Stimulated activated naive CD8-positive, alpha-beta T cell treated with anti-CD3 and anti-CD28 coated beads, Interleukin-15, amount 100 ng/mL, for 72 hours (primary cell): ENCODE data around the gene GOSR2.
"Not testable (repeated sequence)": the region's sequence is repeated elsewhere in the genome, so short reads cannot be mapped to it uniquely, and the experiment has no call there.

Experiments
- ATAC-seq: fragments of 150-1000 bp; cut with Tn5 transposase; 2 replicates; pipeline ENCODE4 v1.10.0; 2021; ENCODE audit warnings: mild to moderate bottlenecking, moderate library complexity
- DNase-seq, 2 donors: peaks; one replicate each; pipeline ENCODE4 v3.0.0; 2021 to 2022
- H3K27ac Mint-ChIP-seq, 2 donors: one replicate each; pipeline ENCODE4 v1.8.0; 2022; ENCODE audit warnings: mild to moderate bottlenecking in 2 of 2, mixed read lengths in 2 of 2, moderate library complexity in 2 of 2
- H3K27me3 Mint-ChIP-seq: one replicate; pipeline ENCODE4 v1.8.0; 2022; ENCODE audit warnings: mixed read lengths
- H3K4me1 Mint-ChIP-seq: one replicate; pipeline ENCODE4 v1.8.0; 2022; ENCODE audit warnings: mild to moderate bottlenecking, mixed read lengths
- H3K4me3 Mint-ChIP-seq, 2 donors: one replicate each; pipeline ENCODE4 v1.8.0; 2022; ENCODE audit warnings: mild to moderate bottlenecking in 2 of 2, mixed read lengths in 2 of 2, moderate library complexity in 1 of 2
- H3K9me3 Mint-ChIP-seq, 2 donors: one replicate each; pipeline ENCODE4 v1.8.0; 2022; ENCODE audit warnings: mixed read lengths in 2 of 2

Gene GOSR2

DNA sequence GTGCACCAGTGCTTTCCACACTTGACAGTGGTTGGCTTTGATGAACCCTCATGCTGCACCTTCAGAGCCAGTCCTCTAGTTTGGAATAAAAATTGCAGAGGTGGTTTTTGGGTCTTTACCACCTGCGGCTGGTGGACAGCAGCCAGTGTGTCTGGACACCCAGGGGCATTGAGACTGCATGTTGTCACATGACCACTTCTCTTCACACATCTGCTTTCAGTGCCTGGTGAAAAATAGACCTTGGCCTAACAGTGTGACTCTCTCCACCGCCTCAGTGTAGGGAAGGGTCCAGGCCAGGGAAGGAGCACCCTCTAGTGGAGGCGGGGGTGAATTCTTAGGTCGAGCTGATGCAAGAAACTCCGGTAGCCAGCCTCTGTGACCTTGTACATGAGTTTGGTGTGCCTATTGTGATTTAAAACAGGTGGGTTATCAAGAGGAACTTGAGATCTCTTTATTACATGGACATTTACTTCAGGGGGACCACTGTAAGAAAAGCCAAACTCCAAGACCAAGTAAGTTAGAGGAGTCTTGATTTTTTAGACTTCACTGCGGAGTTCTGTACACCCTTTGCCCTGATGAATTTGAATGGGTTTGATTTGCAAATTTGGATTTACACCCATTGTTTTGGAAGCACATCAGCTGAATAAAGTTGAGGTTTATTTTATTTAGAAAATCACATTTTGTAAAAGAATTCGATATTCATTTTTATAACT is 17.9 kb downstream of the GOSR2 start:
- peak; percentile 90 for ATAC-seq
- Mint-ChIP-seq H3K4me3 (no peak overlapping the region), H3K9me3 (no peaks in the 10 kb centered on the region), H3K4me1 (peaks cover 34% of the 10 kb centered on the region), H3K27me3 (no peaks in the 10 kb centered on the region), H3K27ac (peak overlapping the region; percentile 91 to 93)
- DNase-seq: peak; percentile 65 to 75

DNA sequence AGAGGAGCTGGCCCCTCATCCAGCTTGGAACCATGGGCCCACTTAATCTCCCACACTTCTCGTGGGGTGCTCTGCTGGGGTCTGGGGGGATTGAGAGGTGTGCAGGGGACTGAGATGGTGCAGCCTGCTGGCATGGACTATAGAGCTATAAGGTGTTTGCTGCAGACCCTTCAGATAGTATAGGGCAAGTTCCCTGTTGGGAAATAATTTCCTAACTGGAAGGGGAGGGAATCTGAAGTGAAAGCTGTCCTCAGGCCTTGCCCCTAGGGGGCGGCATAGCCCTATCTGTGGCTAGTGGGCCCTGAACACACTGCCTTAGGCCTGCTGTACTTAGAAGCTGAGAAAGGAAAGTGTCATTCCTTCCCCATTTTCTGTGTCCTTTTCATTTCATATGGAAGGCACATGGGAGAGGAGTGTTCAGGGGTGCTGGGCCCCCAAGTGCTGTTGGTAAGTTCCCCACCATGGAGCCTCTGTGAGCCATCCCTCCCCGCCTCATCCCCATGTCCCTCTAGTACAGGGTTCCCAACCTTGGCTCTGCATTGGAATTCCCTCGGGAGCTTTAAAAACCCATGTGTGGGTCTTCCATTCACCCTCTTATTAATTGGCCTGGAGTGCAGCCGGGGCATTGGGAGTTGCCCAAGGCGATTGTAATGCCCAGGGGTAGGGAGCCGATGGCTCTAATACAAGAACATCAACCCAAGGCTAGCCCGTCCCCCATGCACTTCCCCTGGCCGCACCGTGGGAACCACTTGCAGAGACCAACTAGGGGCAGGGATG is 19.7 kb downstream of the GOSR2 start:
- H3K9me3 Mint-ChIP-seq: no peaks in the 10 kb centered on the region
- H3K27me3 Mint-ChIP-seq: no peaks in the 10 kb centered on the region
- no peak overlapping the region for H3K27ac Mint-ChIP-seq
- DNase-seq: peak; percentile 25 to 41
- ATAC-seq: peak; percentile 53
- no peak overlapping the region for H3K4me3 Mint-ChIP-seq
- peaks cover 34% of the 10 kb centered on the region for H3K4me1 Mint-ChIP-seq

DNA sequence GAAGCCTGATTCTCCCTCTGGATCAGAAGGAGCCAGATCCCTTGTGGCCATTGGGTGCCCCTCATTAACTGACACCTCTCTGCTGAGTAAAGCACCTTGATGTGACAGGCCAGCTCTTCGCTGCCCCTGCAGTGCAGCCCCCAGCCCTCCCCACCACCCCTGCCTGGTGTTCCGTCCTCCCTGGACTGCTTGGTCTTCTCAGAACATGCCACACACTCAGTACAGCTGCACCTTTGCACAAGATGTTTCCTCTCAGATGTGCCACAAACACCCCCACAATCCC is 20.2 kb downstream of the GOSR2 start:
- Mint-ChIP-seq H3K4me1 (peaks cover 34% of the 10 kb centered on the region), H3K4me3 (peak overlapping the region in 1 of 2 donors; percentile 46), H3K9me3 (no peaks in the 10 kb centered on the region), H3K27me3 (no peaks in the 10 kb centered on the region), H3K27ac (no peak overlapping the region)
- ATAC-seq: no peak
- DNase-seq: no peak

DNA sequence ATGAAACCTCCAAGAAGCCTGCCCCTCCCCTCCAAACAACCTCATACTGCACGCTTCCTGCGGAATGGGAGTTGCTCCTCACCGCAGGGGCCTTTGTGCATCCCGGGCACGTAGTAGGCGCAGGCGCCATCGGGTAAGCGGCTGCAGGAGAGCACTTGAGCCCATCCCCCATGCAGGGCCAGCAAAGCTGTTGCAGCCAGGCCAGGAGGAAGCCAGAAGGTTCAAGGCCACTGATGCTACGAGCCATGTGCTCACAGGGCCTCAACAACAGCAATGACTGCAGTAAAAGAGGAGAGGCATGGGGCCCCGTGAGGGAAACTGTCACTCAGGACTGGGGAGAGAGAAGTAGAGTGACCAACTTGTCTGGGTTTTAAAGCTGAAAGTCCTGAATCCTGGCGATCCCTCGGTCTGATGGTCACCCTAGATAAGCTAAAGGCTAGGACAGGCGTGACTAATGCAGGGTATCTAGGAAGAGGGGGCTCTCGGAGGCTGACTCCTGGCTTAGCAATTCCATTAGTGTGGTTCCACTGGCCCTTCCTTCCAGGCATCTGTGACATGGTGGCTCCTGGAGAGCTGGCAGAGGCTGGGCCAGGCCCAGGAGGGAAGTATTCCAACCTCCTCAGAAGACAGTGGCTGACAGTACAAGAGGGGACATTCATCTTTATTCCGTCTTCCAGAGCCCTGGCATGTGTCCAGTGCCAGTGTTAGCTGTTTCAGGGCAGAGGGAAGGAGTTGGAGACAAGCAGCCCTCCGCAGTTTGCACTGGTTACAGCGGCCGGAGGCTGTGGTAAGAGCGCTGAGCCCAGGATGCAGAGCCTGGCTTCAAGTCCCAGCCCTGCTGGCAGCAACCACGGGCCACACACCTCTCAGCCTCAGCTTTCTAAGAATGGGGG is 20.8 kb downstream of the GOSR2 start:
- ATAC-seq (peak; percentile 14), DNase-seq (no peak)
- Mint-ChIP-seq H3K27me3 (no peaks in the 10 kb centered on the region), H3K9me3 (no peaks in the 10 kb centered on the region), H3K4me1 (peaks cover 34% of the 10 kb centered on the region), H3K4me3 (peak overlapping the region in 1 of 2 donors; percentile 46), H3K27ac (peak overlapping the region in 1 of 2 donors; percentile 33)

DNA sequence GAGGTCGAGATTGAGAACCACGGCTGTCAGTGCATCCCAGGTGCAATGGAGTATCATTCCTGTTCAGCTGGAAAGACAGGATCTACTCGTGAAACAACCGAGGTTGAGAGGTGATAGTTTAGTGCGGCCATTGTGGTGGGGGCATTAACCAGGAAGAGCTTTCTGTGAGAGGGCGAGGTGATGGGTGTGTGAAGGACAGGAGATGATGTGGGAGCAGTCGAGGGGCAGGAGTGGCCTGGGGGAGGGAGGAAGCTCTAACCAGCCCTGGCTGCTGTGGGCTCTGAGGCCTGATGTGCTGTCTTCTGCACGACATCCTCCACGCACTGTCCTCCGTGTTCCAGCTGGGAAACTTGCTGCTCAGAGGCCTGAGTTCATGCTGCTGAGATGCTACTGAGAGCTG is 22.0 kb downstream of the GOSR2 start:
- Mint-ChIP-seq H3K27me3 (no peaks in the 10 kb centered on the region), H3K4me1 (peaks cover 34% of the 10 kb centered on the region), H3K27ac (peak overlapping the region in 1 of 2 donors; percentile 33), H3K9me3 (no peaks in the 10 kb centered on the region), H3K4me3 (no peak overlapping the region)
- no peak for DNase-seq
- ATAC-seq: no peak

DNA sequence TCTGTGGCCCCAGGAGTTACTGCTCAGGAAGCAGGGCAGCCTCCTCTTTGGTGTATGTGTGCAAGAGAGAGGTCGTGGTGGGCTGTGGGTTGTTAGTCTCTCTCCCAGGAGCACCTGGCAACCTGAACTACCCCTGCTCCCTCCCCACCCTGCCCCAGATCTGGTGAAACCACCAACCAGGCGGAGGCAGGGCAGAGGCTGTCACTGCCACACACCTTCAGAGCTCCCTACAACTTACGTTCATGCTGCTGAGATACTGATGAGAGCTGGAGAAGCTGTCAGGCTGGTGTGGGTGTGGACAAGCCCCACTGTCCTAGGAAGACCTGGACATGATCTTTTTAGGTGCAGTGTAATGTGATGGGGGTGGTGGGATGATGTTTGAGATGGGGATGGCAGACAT is 24.3 kb downstream of the GOSR2 start:
- DNase-seq (no peak), ATAC-seq (no peak)
- no peak overlapping the region for H3K27ac Mint-ChIP-seq
- H3K4me3 Mint-ChIP-seq: no peak overlapping the region
- H3K9me3 Mint-ChIP-seq: no peaks in the 10 kb centered on the region
- no peaks in the 10 kb centered on the region for H3K27me3 Mint-ChIP-seq
- peaks cover 31% of the 10 kb centered on the region for H3K4me1 Mint-ChIP-seq

DNA sequence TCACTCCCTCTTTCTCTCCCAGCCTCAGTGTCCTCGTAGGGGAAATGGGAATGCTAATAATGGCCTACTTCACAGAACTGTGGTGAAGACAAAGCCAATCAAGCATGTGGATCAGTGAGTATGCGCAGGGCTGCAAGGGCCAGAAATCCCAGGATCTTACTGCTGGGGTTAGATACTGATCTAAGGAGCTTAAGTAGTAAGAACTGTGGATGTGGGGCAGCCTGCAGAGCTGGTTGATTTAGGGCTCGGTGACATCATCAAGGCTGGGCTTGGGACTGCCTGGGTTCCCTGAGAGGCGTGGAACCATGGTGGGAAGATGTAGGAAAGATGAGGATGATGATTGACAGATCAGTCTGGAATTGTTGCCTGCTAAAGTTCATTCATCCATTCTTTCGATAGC is 25.6 kb downstream of the GOSR2 start:
- Mint-ChIP-seq H3K9me3 (no peaks in the 10 kb centered on the region), H3K4me3 (no peak overlapping the region), H3K27me3 (no peaks in the 10 kb centered on the region), H3K27ac (no peak overlapping the region), H3K4me1 (peaks cover 18% of the 10 kb centered on the region)
- DNase-seq (no peak), ATAC-seq (no peak)

DNA sequence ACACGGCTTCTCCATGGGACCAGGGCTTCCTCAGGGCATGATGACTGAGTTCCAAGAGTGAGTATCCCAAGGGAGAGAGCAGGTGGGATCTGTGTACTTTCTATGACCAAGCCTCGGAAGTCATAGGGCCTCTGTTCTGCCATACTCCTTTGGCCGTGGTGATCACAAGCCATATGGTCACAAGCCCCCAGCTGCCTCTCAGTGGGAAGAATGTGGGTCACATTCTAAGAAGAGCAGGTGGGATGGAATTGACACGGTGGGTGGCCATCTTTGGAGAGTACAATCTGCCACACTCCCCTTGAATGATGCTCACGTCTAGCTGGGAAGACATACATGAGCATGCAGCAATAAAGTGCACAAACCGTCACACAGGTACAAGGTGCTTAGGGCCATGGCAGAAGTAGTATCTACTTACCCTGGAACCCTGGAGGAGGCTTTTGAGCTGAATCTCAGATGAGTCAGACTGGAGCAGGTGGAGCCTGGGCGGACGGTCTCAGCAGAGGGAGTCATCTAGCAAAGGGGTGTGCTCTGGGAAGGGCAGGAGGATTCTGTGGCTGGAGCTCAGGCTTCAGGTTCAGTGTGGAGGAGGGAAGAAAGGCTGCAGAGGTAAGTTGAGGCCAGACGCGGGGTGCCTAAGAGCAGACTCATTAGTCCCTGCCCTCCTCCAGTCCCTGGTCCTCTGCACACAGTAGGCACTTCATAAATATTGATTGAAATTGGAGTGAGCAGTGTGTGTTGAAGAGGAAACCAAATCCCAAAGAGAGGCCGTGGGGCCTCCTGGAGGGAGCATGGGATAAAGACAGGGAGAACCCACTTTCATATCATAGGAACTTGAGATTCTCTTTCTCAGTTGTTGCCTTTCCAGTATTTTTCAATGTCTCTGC is 26.6 kb downstream of the GOSR2 start:
- Mint-ChIP-seq H3K27me3 (no peaks in the 10 kb centered on the region), H3K4me1 (peaks cover 10% of the 10 kb centered on the region), H3K4me3 (no peak overlapping the region), H3K9me3 (no peaks in the 10 kb centered on the region), H3K27ac (peak overlapping the region in 1 of 2 donors; percentile 52)
- ATAC-seq (no peak), DNase-seq (no peak)

DNA sequence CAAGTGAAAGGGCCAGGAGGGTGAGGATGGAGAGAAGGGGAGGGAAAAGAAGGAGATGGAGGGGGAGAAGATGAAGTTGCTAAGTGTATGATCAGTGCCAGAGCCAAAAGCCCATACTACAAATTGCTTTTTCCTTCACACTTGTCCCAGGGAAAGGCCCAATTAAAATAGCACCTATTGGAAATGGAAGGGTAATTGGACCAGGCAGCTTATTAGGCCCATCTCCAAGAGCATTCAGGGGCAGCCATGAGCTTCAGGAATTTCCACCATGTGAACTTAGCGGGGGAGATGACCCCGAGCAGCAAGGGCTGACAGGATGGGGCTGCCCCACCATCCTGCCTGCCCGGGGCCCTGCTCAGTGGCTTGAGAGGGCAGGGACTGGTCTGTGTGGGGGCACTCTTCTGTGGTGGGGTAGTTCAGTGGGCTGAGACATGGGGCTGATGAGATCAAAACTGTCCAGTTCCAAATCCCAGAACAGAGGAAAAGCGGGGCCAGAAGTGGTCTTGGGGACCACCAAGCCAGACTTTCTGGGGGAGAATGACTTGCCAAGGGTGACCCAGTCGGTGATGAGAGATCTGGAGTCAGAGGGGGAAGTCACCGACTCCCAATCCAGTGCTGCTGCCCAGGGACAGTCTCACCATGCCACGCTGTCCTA is 27.5 kb downstream of the GOSR2 start:
- Mint-ChIP-seq H3K27me3 (no peaks in the 10 kb centered on the region), H3K27ac (no peak overlapping the region), H3K4me3 (no peak overlapping the region), H3K9me3 (no peaks in the 10 kb centered on the region), H3K4me1 (peaks cover under 1% of the 10 kb centered on the region)
- DNase-seq (no peak), ATAC-seq (no peak)

DNA sequence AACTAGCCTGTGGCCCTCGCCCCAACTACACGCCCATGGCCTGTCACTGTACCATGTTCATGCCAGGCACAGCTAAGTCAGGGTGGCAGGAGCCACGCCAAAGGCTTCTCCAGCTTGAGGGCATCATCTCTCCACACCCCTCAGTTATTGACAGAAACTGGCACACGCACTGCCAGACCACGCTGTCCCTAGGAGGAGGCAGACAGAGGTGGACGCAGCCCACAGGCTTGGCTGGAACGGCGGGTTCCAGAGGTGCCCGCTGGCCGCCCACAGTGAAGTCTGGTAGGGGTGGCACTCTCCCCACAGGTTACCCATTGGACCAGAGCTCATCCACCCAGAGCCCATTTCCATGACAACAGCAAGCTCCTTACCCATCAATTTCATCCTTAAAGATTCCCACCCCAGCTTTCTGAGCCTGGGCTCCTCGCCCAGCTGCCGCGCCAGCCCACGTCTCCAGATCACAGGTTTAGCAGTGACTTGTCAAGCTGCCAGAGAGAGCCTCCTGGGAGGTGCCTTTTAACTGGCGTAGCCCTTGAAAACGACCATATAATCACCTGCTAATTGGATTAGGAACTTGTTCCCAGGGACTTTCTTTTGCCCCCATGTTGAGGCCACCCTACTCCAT is 28.1 kb downstream of the GOSR2 start:
- no peaks in the 10 kb centered on the region for H3K4me1 Mint-ChIP-seq
- no peaks in the 10 kb centered on the region for H3K9me3 Mint-ChIP-seq
- ATAC-seq (no peak), DNase-seq (no peak)
- H3K4me3 Mint-ChIP-seq: no peak overlapping the region
- H3K27me3 Mint-ChIP-seq: no peaks in the 10 kb centered on the region
- H3K27ac Mint-ChIP-seq: no peak overlapping the region

DNA sequence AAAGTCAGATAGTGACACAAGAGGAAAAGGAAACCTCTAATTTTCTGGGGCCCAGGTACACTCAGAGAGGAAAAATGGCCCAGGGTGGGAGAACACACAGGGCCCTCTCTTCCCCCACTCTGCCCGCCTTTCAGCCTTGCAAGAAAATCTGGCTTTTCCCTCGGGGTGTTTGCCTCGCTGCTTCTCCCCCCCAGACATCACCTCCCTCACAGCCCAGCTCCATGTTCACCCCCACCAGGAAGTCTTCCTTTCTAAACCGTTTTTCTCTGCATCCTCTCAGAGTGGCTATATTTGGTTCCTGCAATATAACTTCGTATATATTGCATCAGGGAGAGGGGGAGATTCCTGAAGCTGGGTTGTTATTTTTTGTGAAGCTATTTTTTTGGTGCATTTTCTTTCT is 28.7 kb downstream of the GOSR2 start:
- no peak for DNase-seq
- no peaks in the 10 kb centered on the region for H3K4me1 Mint-ChIP-seq
- H3K4me3 Mint-ChIP-seq: no peak overlapping the region
- ATAC-seq: no peak
- no peaks in the 10 kb centered on the region for H3K9me3 Mint-ChIP-seq
- H3K27ac Mint-ChIP-seq: no peak overlapping the region
- H3K27me3 Mint-ChIP-seq: no peaks in the 10 kb centered on the region

DNA sequence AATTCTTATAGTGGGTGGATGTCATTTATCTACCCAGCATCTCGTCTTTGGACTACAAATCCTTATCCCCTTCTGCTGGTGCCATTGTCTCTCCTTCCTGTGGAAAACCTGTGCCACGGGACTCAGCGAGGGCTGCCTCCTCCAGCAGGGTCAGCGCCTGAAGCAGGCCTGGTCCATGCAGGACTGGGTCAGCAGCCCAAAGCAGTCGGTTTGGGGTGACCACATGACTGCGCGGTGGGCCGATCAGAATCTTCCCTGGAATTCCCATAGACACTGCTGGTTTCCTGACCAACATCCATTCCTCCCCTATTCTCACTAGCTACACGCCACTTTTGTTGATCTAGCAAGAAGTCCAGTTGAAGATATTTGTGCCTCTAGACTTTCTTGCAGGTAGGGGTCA is 29.2 kb downstream of the GOSR2 start:
- ATAC-seq: no peak
- Mint-ChIP-seq H3K4me1 (no peaks in the 10 kb centered on the region), H3K4me3 (no peak overlapping the region), H3K27me3 (no peaks in the 10 kb centered on the region), H3K9me3 (no peaks in the 10 kb centered on the region), H3K27ac (no peak overlapping the region)
- no peak for DNase-seq

DNA sequence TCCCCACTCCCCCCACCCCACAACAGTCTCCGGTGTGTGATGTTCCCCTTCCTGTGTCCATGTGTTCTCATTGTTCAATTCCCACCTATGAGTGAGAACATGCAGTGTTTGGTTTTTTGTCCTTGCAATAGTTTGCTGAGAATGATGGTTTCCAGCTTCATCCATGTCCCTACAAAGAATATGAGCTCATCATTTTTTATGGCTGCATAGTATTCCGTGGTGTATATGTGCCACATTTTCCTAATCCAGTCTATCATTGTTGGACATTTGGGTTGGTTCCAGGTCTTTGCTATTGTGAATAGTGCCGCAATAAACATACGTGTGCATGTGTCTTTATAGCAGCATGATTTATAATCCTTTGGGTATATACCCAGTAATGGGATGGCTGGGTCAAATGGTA is 30.2 kb downstream of the GOSR2 start:
- H3K9me3 Mint-ChIP-seq, H3K4me1 Mint-ChIP-seq, ATAC-seq, H3K27me3 Mint-ChIP-seq, H3K4me3 Mint-ChIP-seq, DNase-seq, H3K27ac Mint-ChIP-seq: not testable (repeated sequence)

DNA sequence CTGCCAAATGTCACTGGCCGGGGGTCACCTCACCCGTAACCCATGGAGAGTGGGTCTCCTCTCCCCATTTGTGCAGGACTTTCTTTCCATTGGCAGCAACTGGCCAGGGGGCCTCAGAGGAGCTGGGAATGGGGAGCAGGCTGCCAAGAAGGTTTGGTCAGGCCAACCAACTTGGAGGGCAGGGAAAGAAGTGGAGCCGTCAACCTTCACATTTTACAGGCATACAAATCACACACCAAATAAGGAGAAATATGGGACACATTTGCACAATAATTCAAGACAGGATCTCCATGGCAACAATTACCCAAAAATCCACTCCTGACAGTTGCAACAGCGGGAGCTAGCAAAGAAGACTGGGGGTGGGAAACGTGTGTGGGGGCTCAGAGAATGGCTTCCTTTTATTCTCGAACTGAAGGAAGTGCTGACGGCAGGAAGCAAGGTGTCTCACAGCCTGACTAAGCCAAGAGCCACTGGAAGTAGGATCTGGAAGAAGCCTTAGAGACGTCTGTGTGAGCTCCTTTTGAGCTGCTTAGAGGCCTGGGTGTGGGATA is 35.2 kb downstream of the GOSR2 start:
- peaks cover 0 to 11% of the 10 kb centered on the region in 2 donors for H3K9me3 Mint-ChIP-seq
- H3K4me3 Mint-ChIP-seq: no peak overlapping the region
- H3K27ac Mint-ChIP-seq: no peak overlapping the region
- ATAC-seq (no peak), DNase-seq (no peak)
- no peaks in the 10 kb centered on the region for H3K27me3 Mint-ChIP-seq
- H3K4me1 Mint-ChIP-seq: peaks cover 7% of the 10 kb centered on the region
